Transverse colon (tissue), 4 donors: ENCODE results near the gene PDE4B. TPM values are rescaled to one million over a fixed set of nuclear protein-coding genes. Genes with fewer than 3 reads are reported as not detected.

Experiments used
- DNase-seq: peaks from one replicate; pipeline ENCODE4 v3.0.0-alpha.2; 2019
- H3K27ac ChIP-seq, 4 donors: fragments of 200-600 bp; sonication (generic); 2 replicates each; pipeline ENCODE4 v1.5.1; 2016 to 2018; ENCODE audit warnings: inconsistent platforms in 4 of 4
- H3K27me3 ChIP-seq: fragments of 200-600 bp; sonication (generic); 2 replicates; pipeline ENCODE4 v1.5.1; 2017; ENCODE audit warnings: inconsistent platforms
- H3K36me3 ChIP-seq, 4 donors: fragments of 200-600 bp; sonication (generic); 2 replicates each; pipeline ENCODE4 v1.5.1; 2017 to 2019; ENCODE audit warnings: inconsistent platforms in 4 of 4
- H3K4me1 ChIP-seq, 4 donors: fragments of 200-600 bp; sonication (generic); 2 replicates each; pipeline ENCODE4 v1.5.1; 2017 to 2020; ENCODE audit warnings: inconsistent platforms in 4 of 4
- H3K4me3 ChIP-seq, 4 donors: fragments of 200-600 bp; sonication (generic); 1 replicate in 1 of 4; 2 replicates in 3 of 4; pipeline versions ENCODE4 v1.5.1 to v1.6.1; 2017 to 2019; ENCODE audit warnings: inconsistent platforms in 4 of 4
- H3K9me3 ChIP-seq, 2 donors: fragments of 200-600 bp; sonication (generic); 2 replicates each; pipeline ENCODE4 v1.5.1; 2017 to 2019; ENCODE audit warnings: inconsistent platforms in 2 of 2
- EP300 ChIP-seq: sonication (generic); formaldehyde crosslinking; IDR thresholded peaks from one replicate; pipeline ENCODE4 v1.6.1; 2017; ENCODE audit warnings: antibody characterized with exemption, low read depth
- POLR2A ChIP-seq: fragments of 450-650 bp; IDR thresholded peaks from one replicate; pipeline ENCODE4 v1.6.1; 2016; ENCODE audit warnings: antibody characterized with exemption, mild to moderate bottlenecking, moderate library complexity
- POLR2AphosphoS5 ChIP-seq, 3 donors: sonication (generic); formaldehyde crosslinking; IDR thresholded peaks; one replicate each; pipeline ENCODE4 v1.6.1; 2016; ENCODE audit warnings: antibody characterized with exemption in 3 of 3
- WGBS, 2 donors: methylation state at CpG; one replicate each; pipeline ENCODE4 v1.1.5; 2018; ENCODE audit warnings: low coverage in 1 of 2; 5-methylcytosine and 5-hydroxymethylcytosine counted together
- in situ Hi-C, 4 donors: fragments of 200-750 bp; cut with MboI; loops; one replicate each; pipeline versions ENCODE4 v1.15.0 to v1.15.1; 2017; ENCODE audit warnings: low sequenced_read_pairs in 3 of 4, low pct_ligation_motif_present in 1 of 4, low pct_unique_long_range_greater_than_20kb in 1 of 4
- intact Hi-C: fragments of 100-400 bp; cut with DNase I; formaldehyde crosslinking; loops from one replicate; pipeline ENCODE4 v1.15.1; 2023; ENCODE audit warnings: low total_unique reads
- total RNA-seq, 4 donors: library from RNA; depleted of rRNA; stranded (reverse); fragments of >200 nt; gene quantifications; one replicate each; pipeline ENCODE4 v1.1.0, GENCODE V29; 2016
- TF ChIP-seq, protein P1 (sequence below), 5 experiments: fragments of 200-600 bp in 3 of 5; fragments of 450-650 bp in 2 of 5; sonication (generic) in 3 of 5; IDR thresholded peaks; 1 replicate in 2 of 5; 2 replicates in 3 of 5; pipeline ENCODE4 v1.5.1; 2016 to 2017; ENCODE audit warnings: antibody characterized with exemption in 5 of 5, inconsistent platforms in 3 of 5, mild to moderate bottlenecking in 2 of 5, moderate library complexity in 1 of 5

Gene PDE4B
- total RNA-seq, 4 donors from 2014 or later = 4.5 to 14.8 (median 6.5) TPM

GRCh38 chr1:66172272-66172671 is 379.6 kb downstream of the PDE4B start:
- Histone ChIP-seq H3K4me3 (no peak overlapping the region), H3K27ac (no peak overlapping the region), H3K27me3 (no peaks in the 10 kb centered on the region), H3K4me1 (peaks cover 0 to 10% (median 2%) of the 10 kb centered on the region in 4 donors), H3K9me3 (no peaks in the 10 kb centered on the region), H3K36me3 (no peaks in the 10 kb centered on the region)
- intact Hi-C loops (no loop called here), in situ Hi-C loops (no loop called here)
- no peak for DNase-seq
- TF ChIP-seq EP300 (no peak), POLR2A (no peak), POLR2AphosphoS5 (IDR thresholded peaks at IDR 0.05) (no peak)
- TF ChIP-seq, protein P1, sequence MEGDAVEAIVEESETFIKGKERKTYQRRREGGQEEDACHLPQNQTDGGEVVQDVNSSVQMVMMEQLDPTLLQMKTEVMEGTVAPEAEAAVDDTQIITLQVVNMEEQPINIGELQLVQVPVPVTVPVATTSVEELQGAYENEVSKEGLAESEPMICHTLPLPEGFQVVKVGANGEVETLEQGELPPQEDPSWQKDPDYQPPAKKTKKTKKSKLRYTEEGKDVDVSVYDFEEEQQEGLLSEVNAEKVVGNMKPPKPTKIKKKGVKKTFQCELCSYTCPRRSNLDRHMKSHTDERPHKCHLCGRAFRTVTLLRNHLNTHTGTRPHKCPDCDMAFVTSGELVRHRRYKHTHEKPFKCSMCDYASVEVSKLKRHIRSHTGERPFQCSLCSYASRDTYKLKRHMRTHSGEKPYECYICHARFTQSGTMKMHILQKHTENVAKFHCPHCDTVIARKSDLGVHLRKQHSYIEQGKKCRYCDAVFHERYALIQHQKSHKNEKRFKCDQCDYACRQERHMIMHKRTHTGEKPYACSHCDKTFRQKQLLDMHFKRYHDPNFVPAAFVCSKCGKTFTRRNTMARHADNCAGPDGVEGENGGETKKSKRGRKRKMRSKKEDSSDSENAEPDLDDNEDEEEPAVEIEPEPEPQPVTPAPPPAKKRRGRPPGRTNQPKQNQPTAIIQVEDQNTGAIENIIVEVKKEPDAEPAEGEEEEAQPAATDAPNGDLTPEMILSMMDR (IDR thresholded peaks at IDR 0.05) = no peak
- WGBS, 2 donors = 93% methylated on average over 1 of the region's 1 CpG

GRCh38 chr1:66175098-66175497 is 382.4 kb downstream of the PDE4B start:
- in situ Hi-C loops (no loop called here), intact Hi-C loops (no loop called here)
- no peaks in the 10 kb centered on the region for H3K27me3 ChIP-seq
- H3K36me3 ChIP-seq = no peaks in the 10 kb centered on the region
- WGBS, 2 donors = 57 to 58% methylated on average over 1 of the region's 1 CpG
- no peak for TF ChIP-seq POLR2A
- no peak for TF ChIP-seq EP300
- no peak overlapping the region for H3K27ac ChIP-seq
- no peak for DNase-seq
- H3K9me3 ChIP-seq = no peaks in the 10 kb centered on the region
- H3K4me3 ChIP-seq = no peak overlapping the region
- H3K4me1 ChIP-seq = peaks cover 0 to 3% (median 0%) of the 10 kb centered on the region in 4 donors

- TF ChIP-seq EP300 (no peak), POLR2A (no peak), POLR2AphosphoS5 (IDR thresholded peaks at IDR 0.05) (no peak)
- TF ChIP-seq, protein P1 (IDR thresholded peaks at IDR 0.05) = no peak
- Histone ChIP-seq H3K27ac (no peak overlapping the region), H3K4me3 (no peak overlapping the region), H3K36me3 (no peaks in the 10 kb centered on the region), H3K27me3 (no peaks in the 10 kb centered on the region), H3K9me3 (no peaks in the 10 kb centered on the region), H3K4me1 (peaks cover 0 to 3% (median 0%) of the 10 kb centered on the region in 4 donors)
- in situ Hi-C loops = no loop called here
- 59 to 60% methylated on average over 1 to 2 of the region's 2 CpGs for WGBS, 2 donors
- DNase-seq = no peak
- intact Hi-C loops = no loop called here
Measured at GRCh38 chr1:66175581-66175980, 382.9 kb downstream of the PDE4B start.

DNA sequence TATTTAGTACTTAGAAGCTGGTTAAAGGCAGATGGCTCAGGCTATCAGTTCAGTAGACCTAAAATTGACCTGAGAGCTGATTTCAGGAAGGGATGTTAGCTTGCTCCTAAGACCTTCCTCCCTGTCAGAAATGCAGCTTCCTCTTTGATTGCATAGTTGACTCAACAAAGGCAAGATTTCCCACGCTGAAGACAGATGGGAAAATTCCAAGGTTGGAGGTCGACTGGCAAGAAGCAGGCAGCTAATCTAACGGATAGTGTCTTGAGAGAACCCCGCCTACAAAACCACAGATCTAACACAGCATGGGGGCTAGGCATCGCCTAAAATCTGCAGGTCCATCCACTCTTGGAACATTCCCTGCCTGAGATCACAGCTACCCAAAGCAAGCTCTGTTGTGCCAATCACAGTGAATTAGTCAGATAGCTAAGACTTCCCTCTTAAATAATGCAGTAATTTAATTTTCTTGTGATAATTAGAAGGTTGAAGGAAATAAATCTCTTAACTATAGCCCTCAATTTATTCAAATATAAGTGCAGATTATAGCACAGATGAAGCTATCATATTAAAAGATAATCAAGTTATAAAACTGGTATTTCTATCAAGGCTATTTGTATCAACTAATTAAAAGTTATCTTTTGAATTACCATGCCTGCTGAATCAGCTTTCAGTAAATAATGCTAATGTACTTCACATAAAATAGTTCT is 383.5 kb downstream of the PDE4B start:
- Histone ChIP-seq H3K4me1 (peaks cover 0 to 8% (median 0%) of the 10 kb centered on the region in 4 donors), H3K9me3 (no peaks in the 10 kb centered on the region), H3K27ac (no peak overlapping the region), H3K4me3 (no peak overlapping the region), H3K36me3 (no peaks in the 10 kb centered on the region), H3K27me3 (no peaks in the 10 kb centered on the region)
- WGBS, 2 donors = 53 to 66% methylated on average over 3 to 5 of the region's 5 CpGs
- TF ChIP-seq POLR2A (no peak), POLR2AphosphoS5 (IDR thresholded peaks at IDR 0.05) (no peak), EP300 (no peak)
- TF ChIP-seq, protein P1 (IDR thresholded peaks at IDR 0.05) = no peak
- intact Hi-C loops (no loop called here), in situ Hi-C loops (no loop called here)
- DNase-seq = no peak
